Neutrophil (primary cell): ENCODE measurements around the gene NR1D1.

ENCODE experiments used
- H3K27ac ChIP-seq: fragments of 200-600 bp; sonication (generic); 2 replicates; pipeline ENCODE4 v1.5.1; 2016; ENCODE audit warnings: mild to moderate bottlenecking, moderate library complexity
- H3K27me3 ChIP-seq: fragments of 200-600 bp; sonication (generic); 2 replicates; pipeline ENCODE4 v1.6.0; 2016; ENCODE audit warnings: mild to moderate bottlenecking
- H3K36me3 ChIP-seq: fragments of 200-600 bp; sonication (generic); 2 replicates; pipeline ENCODE4 v1.5.1; 2017
- H3K4me1 ChIP-seq, 2 experiments: fragments of 200-600 bp in 1 of 2; sonication (generic) in 1 of 2; 1 replicate in 1 of 2; 2 replicates in 1 of 2; pipeline versions ENCODE4 v1.5.1 to v1.6.1; 2013 to 2016; ENCODE audit warnings: low read depth in 1 of 2, low read length in 1 of 2, mild to moderate bottlenecking in 1 of 2, moderate library complexity in 1 of 2; ENCODE audit not compliant: control insufficient read depth in 1 of 2, insufficient read depth in 1 of 2
- H3K4me3 ChIP-seq, 2 experiments: fragments of 200-600 bp in 1 of 2; sonication (generic) in 1 of 2; 1 replicate in 1 of 2; 2 replicates in 1 of 2; pipeline ENCODE4 v1.5.1; 2013 to 2016; ENCODE audit warnings: low read depth in 1 of 2, low read length in 1 of 2, mild to moderate bottlenecking in 1 of 2, moderate library complexity in 1 of 2
- H3K9me3 ChIP-seq: fragments of 200-600 bp; sonication (generic); 2 replicates; pipeline ENCODE4 v1.5.1; 2016
- CTCF ChIP-seq: fragments of 200-600 bp; sonication (generic); IDR thresholded peaks from 2 replicates; pipeline ENCODE4 v1.5.1; 2016; ENCODE audit warnings: antibody characterized with exemption

Gene NR1D1

GRCh38 chr17:40099619-40100418, 570 bp downstream of the NR1D1 start:
- peaks cover 74 to 85% of the 10 kb centered on the region in 2 experiments for H3K4me1 ChIP-seq
- TF ChIP-seq CTCF, result no peak
- no peaks in the 10 kb centered on the region for H3K36me3 ChIP-seq

DNA sequence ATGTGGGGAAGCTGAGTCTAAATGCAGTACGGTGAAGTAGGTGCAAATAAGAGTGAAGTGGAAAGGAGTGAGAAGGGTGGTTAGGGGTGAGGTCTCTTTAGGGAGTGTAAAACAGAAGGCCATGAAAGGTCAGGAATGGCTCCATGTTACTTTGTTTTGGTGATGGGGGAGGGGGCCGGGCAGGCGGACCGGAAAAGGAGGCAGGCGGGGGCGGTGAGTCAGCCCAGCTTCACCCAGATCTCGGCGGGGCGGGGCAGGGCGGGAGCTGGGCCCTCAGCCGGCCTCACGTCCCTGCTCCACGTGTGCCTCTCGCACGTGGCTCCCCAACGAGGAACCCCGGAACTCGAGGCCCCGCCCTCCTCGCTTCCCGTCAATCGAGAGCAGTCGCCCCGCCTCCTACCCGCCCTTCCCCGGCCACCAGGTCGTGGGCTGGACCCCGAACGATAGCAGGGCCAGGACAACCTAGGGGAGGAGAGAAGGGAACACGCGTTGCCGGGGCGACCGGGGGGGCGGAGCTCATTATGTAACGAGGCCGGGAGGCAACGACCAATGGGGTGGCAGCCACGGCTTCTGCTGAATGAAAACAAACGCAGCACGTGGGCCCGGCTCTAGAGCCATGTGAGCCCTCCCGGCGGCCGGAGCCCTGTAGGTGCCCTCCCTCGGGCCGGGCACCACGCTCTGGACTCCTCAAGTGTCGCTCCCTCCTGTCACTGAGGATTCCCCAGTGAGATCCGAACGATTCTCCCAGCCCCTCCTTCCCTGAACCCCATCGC, 1.4 kb downstream of the NR1D1 start:
- peaks cover 68 to 85% of the 10 kb centered on the region in 2 experiments for H3K4me1 ChIP-seq
- H3K4me3 ChIP-seq, result peak overlapping the region; percentile 62
- peak overlapping the region; percentile 97 for H3K27ac ChIP-seq
- H3K36me3 ChIP-seq, result peaks cover under 1% of the 10 kb centered on the region
- H3K27me3 ChIP-seq, result no peaks in the 10 kb centered on the region
- no peak for TF ChIP-seq CTCF
- H3K9me3 ChIP-seq, result no peaks in the 10 kb centered on the region

More at GRCh38 chr17:40099619-40100418, 570 bp downstream of the NR1D1 start:
- peak overlapping the region; percentile 62 for H3K4me3 ChIP-seq
- H3K27ac ChIP-seq, result peak overlapping the region; percentile 97
- no peaks in the 10 kb centered on the region for H3K9me3 ChIP-seq
- H3K27me3 ChIP-seq, result no peaks in the 10 kb centered on the region

DNA sequence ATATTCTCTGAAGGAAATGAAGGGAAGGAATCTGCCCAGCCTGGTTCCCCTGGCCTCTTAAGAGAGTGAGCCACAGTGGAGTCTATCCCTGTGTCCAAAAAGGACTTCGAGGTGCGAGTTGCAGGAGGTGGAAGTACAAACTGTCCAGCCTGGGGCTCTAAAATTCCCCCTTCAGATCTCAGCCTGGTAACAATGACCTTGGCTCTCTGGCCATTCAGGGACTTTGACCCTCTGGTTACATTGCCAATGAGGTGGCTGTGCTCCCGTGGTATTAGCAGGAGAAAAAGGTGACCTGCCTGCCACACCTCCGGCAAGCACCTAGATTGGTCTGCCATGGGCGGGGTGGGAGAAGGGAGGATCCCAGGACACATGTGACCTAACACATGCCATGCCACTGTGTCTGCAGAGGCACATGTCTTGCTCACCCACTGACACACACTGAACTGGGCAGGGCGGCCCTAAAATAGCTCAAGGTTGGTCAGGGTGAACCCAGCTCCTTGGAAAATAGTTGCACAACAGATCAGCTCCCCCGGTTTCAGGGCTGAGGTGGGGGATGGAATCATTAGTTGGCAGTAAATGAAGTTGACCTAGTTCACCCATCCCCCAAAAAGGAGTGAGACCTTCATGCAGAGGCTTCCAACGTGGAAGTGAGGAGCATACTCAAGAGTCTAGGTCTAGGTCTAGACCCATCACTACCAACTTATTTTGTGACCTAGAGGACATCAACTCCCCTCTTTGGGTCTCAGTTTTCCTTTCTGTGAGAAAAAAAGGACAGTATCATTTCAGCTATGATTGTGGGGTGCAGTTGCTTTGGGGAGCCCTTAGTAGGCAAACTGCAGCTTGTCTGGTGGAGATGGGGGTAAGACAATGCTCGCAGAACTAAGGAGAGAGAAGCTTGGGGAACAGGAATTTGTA, 2.2 kb downstream of the NR1D1 start:
- H3K9me3 ChIP-seq, result no peaks in the 10 kb centered on the region
- no peaks in the 10 kb centered on the region for H3K27me3 ChIP-seq
- H3K4me1 ChIP-seq, result peaks cover 68 to 80% of the 10 kb centered on the region in 2 experiments
- TF ChIP-seq CTCF, result no peak
- H3K4me3 ChIP-seq, result peak overlapping the region; percentile 62
- H3K27ac ChIP-seq, result peak overlapping the region; percentile 97
- peaks cover 9% of the 10 kb centered on the region for H3K36me3 ChIP-seq

GRCh38 chr17:40097087-40097486, 3.3 kb downstream of the NR1D1 start:
- H3K4me3 ChIP-seq, result peak overlapping the region in 1 of 2 experiments; percentile 49
- no peaks in the 10 kb centered on the region for H3K9me3 ChIP-seq
- H3K36me3 ChIP-seq, result peaks cover 20% of the 10 kb centered on the region
- H3K4me1 ChIP-seq, result peaks cover 68 to 79% of the 10 kb centered on the region in 2 experiments
- H3K27me3 ChIP-seq, result no peaks in the 10 kb centered on the region
- H3K27ac ChIP-seq, result peak overlapping the region; percentile 97
- no peak for TF ChIP-seq CTCF
